Parathyroid adenoma (tissue), 2 donors: ENCODE measurements around the gene XKR7.
A peak's percentile ranks its signal among the peaks of the same experiment; 100 is the strongest.

ENCODE experiments used
- H2AFZ ChIP-seq: fragments of 300-600 bp; sonication (generic); one replicate; pipeline ENCODE4 v1.7.0; 2017; ENCODE audit warnings: antibody characterized with exemption, mild to moderate bottlenecking
- H3K27ac ChIP-seq: fragments of 300-600 bp; sonication (generic); one replicate; pipeline ENCODE4 v1.7.0; 2017
- H3K27me3 ChIP-seq: fragments of 300-600 bp; sonication (generic); one replicate; pipeline ENCODE4 v1.7.0; 2017; ENCODE audit warnings: low read length; ENCODE audit not compliant: control insufficient read depth, insufficient read depth
- H3K36me3 ChIP-seq: fragments of 300-600 bp; sonication (generic); one replicate; pipeline ENCODE4 v1.7.0; 2017; ENCODE audit warnings: low read length; ENCODE audit not compliant: control insufficient read depth, insufficient read depth
- H3K4me1 ChIP-seq: fragments of 300-600 bp; sonication (generic); one replicate; pipeline ENCODE4 v1.7.0; 2017; ENCODE audit warnings: control low read depth
- H3K4me2 ChIP-seq: fragments of 300-600 bp; sonication (generic); one replicate; pipeline ENCODE4 v1.7.0; 2017; ENCODE audit warnings: low read length
- H3K4me3 ChIP-seq: fragments of 300-600 bp; sonication (generic); one replicate; pipeline ENCODE4 v1.7.0; 2017; ENCODE audit warnings: low read depth, low read length
- H3K79me2 ChIP-seq: fragments of 300-600 bp; sonication (generic); one replicate; pipeline ENCODE4 v1.7.0; 2017; ENCODE audit warnings: control low read depth
- H3K9ac ChIP-seq: fragments of 300-600 bp; sonication (generic); one replicate; pipeline ENCODE4 v1.7.0; 2017; ENCODE audit warnings: mild to moderate bottlenecking
- H3K9me3 ChIP-seq: fragments of 300-600 bp; sonication (generic); one replicate; pipeline ENCODE4 v1.7.0; 2017; ENCODE audit warnings: low read length; ENCODE audit not compliant: control insufficient read depth
- TF ChIP-seq, protein P1 (sequence below): fragments of 300-600 bp; sonication (generic); IDR thresholded peaks from one replicate; pipeline ENCODE4 v1.7.0; 2017; ENCODE audit warnings: antibody characterized with exemption, mild to moderate bottlenecking
- donor health status: primary hyperparathyroidism.

XKR7 gene

DNA sequence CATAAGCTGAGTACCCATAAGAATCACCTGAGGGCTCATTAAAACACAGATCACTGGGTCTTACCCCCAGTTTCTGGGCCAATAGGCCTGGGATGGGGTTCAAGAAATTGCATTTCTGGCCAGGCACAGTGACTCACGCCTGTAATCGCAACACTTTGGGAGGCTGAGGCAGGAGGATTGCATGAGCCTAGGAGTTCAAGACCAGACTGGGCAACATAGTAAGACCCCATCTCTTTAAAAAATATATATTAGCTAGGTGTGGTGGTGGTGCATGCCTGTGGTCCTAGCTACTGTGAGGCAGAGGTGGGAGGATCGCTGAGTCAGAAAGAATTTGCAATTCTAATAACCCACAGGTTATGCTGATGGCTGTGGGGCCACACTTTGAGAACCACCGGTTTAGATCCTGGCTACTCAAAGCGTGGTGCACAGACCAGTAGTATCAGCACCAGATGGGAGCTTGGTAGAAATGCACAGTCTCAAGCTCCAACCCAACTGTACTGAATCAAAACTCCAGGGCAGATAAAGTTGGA, 44.3 kb downstream of the XKR7 start:
- Histone ChIP-seq H3K27ac (no peak overlapping the region), H2AFZ (no peak overlapping the region), H3K79me2 (no peaks in the 10 kb centered on the region), H3K27me3 (no peaks in the 10 kb centered on the region), H3K9me3 (no peaks in the 10 kb centered on the region), H3K36me3 (no peaks in the 10 kb centered on the region), H3K4me2 (no peak overlapping the region), H3K9ac (no peak overlapping the region), H3K4me1 (no peaks in the 10 kb centered on the region), H3K4me3 (no peak overlapping the region)
- TF ChIP-seq, protein P1, sequence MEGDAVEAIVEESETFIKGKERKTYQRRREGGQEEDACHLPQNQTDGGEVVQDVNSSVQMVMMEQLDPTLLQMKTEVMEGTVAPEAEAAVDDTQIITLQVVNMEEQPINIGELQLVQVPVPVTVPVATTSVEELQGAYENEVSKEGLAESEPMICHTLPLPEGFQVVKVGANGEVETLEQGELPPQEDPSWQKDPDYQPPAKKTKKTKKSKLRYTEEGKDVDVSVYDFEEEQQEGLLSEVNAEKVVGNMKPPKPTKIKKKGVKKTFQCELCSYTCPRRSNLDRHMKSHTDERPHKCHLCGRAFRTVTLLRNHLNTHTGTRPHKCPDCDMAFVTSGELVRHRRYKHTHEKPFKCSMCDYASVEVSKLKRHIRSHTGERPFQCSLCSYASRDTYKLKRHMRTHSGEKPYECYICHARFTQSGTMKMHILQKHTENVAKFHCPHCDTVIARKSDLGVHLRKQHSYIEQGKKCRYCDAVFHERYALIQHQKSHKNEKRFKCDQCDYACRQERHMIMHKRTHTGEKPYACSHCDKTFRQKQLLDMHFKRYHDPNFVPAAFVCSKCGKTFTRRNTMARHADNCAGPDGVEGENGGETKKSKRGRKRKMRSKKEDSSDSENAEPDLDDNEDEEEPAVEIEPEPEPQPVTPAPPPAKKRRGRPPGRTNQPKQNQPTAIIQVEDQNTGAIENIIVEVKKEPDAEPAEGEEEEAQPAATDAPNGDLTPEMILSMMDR: no peak

DNA sequence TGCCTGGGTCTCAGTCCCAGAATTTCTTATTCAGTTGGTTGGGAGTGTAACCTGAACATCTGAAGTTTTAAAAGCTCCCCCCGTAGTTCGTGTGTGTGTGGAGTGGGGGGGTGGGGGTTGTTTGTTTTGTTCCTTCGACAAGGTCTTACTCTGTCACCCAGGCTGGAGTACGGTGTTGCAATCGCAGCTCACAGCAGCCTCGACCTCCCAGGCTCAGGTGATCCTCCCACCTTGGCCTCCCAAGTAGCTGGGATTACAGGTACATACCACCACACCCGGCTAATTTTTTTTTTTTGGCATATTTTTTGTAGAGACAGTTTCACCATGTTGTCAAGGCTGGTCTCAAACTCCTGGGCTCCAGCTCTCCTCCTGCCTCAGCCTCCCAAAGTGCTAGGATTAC, 45.4 kb downstream of the XKR7 start:
- Histone ChIP-seq H3K36me3 (no peaks in the 10 kb centered on the region), H3K4me3 (no peak overlapping the region), H2AFZ (no peak overlapping the region), H3K9ac (no peak overlapping the region), H3K79me2 (no peaks in the 10 kb centered on the region), H3K4me1 (peaks cover 3% of the 10 kb centered on the region), H3K9me3 (no peaks in the 10 kb centered on the region), H3K4me2 (no peak overlapping the region), H3K27me3 (no peaks in the 10 kb centered on the region), H3K27ac (no peak overlapping the region)
- TF ChIP-seq, protein P1: no peak

DNA sequence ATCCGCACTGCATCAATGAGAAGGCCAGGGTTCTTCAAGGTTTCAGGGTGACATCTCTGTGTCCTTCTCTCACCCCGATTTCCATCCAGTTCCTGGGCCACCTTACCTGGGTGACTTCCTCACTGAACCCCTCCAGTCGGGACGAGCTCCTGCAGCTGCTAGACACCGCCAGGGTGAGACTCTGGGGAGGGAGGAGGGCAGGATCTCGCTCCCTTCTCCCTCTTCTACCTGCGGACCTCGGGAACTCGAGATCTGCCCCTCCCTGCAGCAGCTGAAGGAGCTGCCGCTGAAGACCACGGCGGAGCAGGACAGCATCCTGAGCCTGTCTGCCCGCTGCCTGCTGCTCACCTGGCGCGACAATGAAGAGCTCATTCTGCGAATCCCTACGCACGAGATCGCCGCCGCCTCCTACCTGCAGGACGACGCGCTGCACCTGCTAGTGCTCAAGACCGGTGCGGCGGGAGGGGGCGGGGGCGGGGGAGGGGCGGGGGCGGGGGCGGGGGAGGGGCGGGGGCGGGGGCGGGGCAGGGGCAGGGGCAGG, 49.8 kb downstream of the XKR7 start:
- Histone ChIP-seq H3K27me3 (no peaks in the 10 kb centered on the region), H3K4me1 (peaks cover 7% of the 10 kb centered on the region), H3K4me2 (peak overlapping the region; percentile 13), H3K36me3 (no peaks in the 10 kb centered on the region), H3K9ac (no peak overlapping the region), H2AFZ (peak overlapping the region; percentile 81), H3K4me3 (no peak overlapping the region), H3K79me2 (no peaks in the 10 kb centered on the region), H3K9me3 (no peaks in the 10 kb centered on the region), H3K27ac (peak overlapping the region; percentile 5)
- TF ChIP-seq, protein P1: peak; percentile 39

DNA sequence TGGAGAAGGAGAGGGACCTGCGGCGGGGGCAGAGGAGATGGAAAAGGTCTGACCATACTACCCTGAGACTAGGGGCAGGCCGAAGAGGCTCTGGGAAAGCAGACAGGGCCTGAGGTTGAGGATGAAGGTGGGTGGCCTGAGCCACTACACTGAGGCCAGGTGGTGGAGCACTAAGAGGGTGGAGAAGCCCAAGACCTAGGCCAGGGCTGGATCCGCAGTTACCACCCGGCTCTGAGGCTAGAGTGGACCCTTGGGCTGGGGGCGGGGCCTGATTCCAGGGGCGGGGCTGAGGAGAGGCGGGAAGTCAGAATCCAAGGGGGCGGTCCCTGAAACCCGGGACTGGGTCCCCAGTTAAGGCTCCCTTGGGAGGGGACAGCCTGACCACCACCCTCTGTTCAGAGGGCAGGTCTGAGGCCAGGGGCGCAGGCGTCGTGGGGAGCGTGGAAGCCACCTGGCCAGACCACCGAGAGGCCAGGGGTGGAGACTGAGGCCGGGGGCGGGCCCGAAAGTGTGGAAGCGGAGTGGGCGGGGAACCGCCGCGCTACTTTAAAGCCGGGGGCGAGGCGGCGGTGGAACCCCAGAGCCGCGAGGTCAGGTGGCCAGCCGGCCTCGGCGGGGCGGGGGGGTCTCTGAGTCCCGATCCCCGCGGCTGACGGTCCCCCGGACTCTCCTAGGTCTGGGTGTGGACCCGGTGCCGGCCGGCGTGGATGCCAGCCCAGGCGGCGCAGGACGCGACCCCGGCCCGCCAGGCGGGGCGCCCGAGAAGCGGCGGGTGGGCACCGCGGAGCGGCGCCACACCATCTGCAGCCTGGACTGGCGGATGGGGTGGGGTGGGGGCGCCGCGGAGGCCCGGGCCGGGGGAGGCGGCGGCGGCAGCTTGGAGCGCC, 50.6 kb downstream of the XKR7 start:
- H3K4me2 ChIP-seq: peak overlapping the region; percentile 88
- peak overlapping the region; percentile 78 for H2AFZ ChIP-seq
- peaks cover 7% of the 10 kb centered on the region for H3K4me1 ChIP-seq
- no peak overlapping the region for H3K9ac ChIP-seq
- H3K9me3 ChIP-seq: no peaks in the 10 kb centered on the region
- TF ChIP-seq, protein P1: no peak
- peak overlapping the region; percentile 63 for H3K27ac ChIP-seq
- H3K4me3 ChIP-seq: peak overlapping the region; percentile 59
- H3K27me3 ChIP-seq: no peaks in the 10 kb centered on the region
- H3K79me2 ChIP-seq: no peaks in the 10 kb centered on the region
- no peaks in the 10 kb centered on the region for H3K36me3 ChIP-seq
